A673 (cell line): ENCODE results near the gene APOA5. TPM values are rescaled to one million over a fixed set of nuclear protein-coding genes. Genes with fewer than 3 reads are reported as not detected.

Experiments used
- BruUV-seq: library from RNA; stranded (reverse); fragments of 400-500 nt; replicated peaks from 2 replicates; lab custom pipeline; 2021; lab: Mats Ljungman, UMichigan
- CTCF ChIA-PET: fragments of 300-600 bp; sonication (Branson Sonifier 250); formaldehyde crosslinking; loops from one replicate; lab custom pipeline; 2022; ENCODE audit warnings: antibody characterized with exemption; lab: Charles Lee
- POLR2A ChIA-PET: fragments of 300-600 bp; sonication (Branson Sonifier 250); formaldehyde crosslinking; loops from one replicate; lab custom pipeline; 2022; ENCODE audit warnings: antibody characterized with exemption; ENCODE audit not compliant: low non-redundant PET; lab: Charles Lee
- DNase-seq: peaks from one replicate; pipeline ENCODE4 v3.0.0-alpha.2; 2015; ENCODE audit warnings: low spot score
- H3K27ac ChIP-seq: fragments of 200-600 bp; sonication (generic); 2 replicates; pipeline ENCODE4 v1.5.1; 2016; ENCODE audit warnings: mixed run types, low read depth, mild to moderate bottlenecking, mixed read lengths, antibody characterized with exemption, low read length; ENCODE audit not compliant: poor library complexity, severe bottlenecking
- H3K27me3 ChIP-seq: fragments of 200-600 bp; sonication (generic); replicated peaks from 2 replicates; pipeline ENCODE4 v1.6.1; 2017; ENCODE audit warnings: mixed run types, low read depth, mild to moderate bottlenecking, mixed read lengths, antibody characterized with exemption, low read length; ENCODE audit not compliant: insufficient read depth, poor library complexity
- H3K36me3 ChIP-seq: fragments of 200-600 bp; sonication (generic); 2 replicates; pipeline ENCODE4 v1.6.1; 2016; ENCODE audit warnings: mixed run types, mild to moderate bottlenecking, mixed read lengths, antibody characterized with exemption, low read length; ENCODE audit not compliant: insufficient read depth, poor library complexity, severe bottlenecking
- H3K4me1 ChIP-seq: fragments of 200-600 bp; sonication (generic); 2 replicates; pipeline ENCODE4 v1.6.1; 2017; ENCODE audit warnings: mixed run types, mild to moderate bottlenecking, mixed read lengths, antibody characterized with exemption, low read length; ENCODE audit not compliant: insufficient read depth, poor library complexity, severe bottlenecking
- H3K4me3 ChIP-seq: fragments of 200-600 bp; sonication (generic); 2 replicates; pipeline ENCODE4 v1.5.1; 2016; ENCODE audit warnings: low read depth, mixed run types, mild to moderate bottlenecking, mixed read lengths, low read length; ENCODE audit not compliant: poor library complexity, severe bottlenecking
- H3K9me3 ChIP-seq: fragments of 200-600 bp; sonication (generic); 2 replicates; pipeline ENCODE4 v1.6.1; 2016; ENCODE audit warnings: mixed run types, low read depth, mild to moderate bottlenecking, mixed read lengths, antibody characterized with exemption, low read length; ENCODE audit not compliant: poor library complexity, severe bottlenecking
- EZH2 ChIP-seq: fragments of 200-600 bp; sonication (generic); IDR thresholded peaks from 2 replicates; pipeline ENCODE4 v1.6.1; 2017; ENCODE audit warnings: borderline replicate concordance, low read depth, mild to moderate bottlenecking, mixed read lengths, antibody characterized with exemption, low read length; ENCODE audit not compliant: poor library complexity, severe bottlenecking
- intact Hi-C: fragments of 100-400 bp; cut with micrococcal nuclease; formaldehyde crosslinking; loops from one replicate; pipeline ENCODE4 v1.10.0; 2022; ENCODE audit not compliant: unreplicated experiment
- total RNA-seq: library from RNA; stranded (reverse); gene quantifications from 2 replicates; pipeline ENCODE4 v1.2.3, GENCODE V29; 2021
- TF ChIP-seq, protein P1 (sequence below): fragments of 300-800, 200-600 bp; sonication (generic); conservative IDR thresholded peaks from 2 replicates; pipeline ENCODE4 v1.5.1; 2017; ENCODE audit warnings: low read depth, mild to moderate bottlenecking, antibody characterized with exemption, low read length, moderate library complexity, mixed read lengths

Gene APOA5
- total RNA-seq, 1 experiment from 2014 or later, result not detected

DNA sequence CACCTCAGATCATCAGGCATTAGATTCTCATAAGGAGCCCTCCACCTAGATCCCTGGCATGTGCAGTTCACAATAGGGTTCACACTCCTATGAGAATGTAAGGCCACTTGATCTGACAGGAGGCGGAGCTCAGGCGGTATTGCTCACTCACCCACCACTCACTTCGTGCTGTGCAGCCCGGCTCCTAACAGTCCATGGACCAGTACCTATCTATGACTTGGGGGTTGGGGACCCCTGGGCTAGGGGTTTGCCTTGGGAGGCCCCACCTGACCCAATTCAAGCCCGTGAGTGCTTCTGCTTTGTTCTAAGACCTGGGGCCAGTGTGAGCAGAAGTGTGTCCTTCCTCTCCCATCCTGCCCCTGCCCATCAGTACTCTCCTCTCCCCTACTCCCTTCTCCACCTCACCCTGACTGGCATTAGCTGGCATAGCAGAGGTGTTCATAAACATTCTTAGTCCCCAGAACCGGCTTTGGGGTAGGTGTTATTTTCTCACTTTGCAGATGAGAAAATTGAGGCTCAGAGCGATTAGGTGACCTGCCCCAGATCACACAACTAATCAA lies 40.2 kb upstream of the APOA5 start:
- no peak overlapping the region for H3K4me3 ChIP-seq
- intact Hi-C loops, result no loop called here
- no TSS peak for BruUV-seq
- H3K27me3 ChIP-seq, result no peaks in the 10 kb centered on the region
- CTCF ChIA-PET, result no interaction called here
- no peak overlapping the region for H3K27ac ChIP-seq
- H3K9me3 ChIP-seq, result no peaks in the 10 kb centered on the region
- H3K36me3 ChIP-seq, result no peaks in the 10 kb centered on the region
- DNase-seq, result no peak
- TF ChIP-seq, protein P1, sequence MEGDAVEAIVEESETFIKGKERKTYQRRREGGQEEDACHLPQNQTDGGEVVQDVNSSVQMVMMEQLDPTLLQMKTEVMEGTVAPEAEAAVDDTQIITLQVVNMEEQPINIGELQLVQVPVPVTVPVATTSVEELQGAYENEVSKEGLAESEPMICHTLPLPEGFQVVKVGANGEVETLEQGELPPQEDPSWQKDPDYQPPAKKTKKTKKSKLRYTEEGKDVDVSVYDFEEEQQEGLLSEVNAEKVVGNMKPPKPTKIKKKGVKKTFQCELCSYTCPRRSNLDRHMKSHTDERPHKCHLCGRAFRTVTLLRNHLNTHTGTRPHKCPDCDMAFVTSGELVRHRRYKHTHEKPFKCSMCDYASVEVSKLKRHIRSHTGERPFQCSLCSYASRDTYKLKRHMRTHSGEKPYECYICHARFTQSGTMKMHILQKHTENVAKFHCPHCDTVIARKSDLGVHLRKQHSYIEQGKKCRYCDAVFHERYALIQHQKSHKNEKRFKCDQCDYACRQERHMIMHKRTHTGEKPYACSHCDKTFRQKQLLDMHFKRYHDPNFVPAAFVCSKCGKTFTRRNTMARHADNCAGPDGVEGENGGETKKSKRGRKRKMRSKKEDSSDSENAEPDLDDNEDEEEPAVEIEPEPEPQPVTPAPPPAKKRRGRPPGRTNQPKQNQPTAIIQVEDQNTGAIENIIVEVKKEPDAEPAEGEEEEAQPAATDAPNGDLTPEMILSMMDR, result no peak
- TF ChIP-seq EZH2, result no peak
- POLR2A ChIA-PET, result no interaction called here
- peaks cover 12% of the 10 kb centered on the region for H3K4me1 ChIP-seq

DNA sequence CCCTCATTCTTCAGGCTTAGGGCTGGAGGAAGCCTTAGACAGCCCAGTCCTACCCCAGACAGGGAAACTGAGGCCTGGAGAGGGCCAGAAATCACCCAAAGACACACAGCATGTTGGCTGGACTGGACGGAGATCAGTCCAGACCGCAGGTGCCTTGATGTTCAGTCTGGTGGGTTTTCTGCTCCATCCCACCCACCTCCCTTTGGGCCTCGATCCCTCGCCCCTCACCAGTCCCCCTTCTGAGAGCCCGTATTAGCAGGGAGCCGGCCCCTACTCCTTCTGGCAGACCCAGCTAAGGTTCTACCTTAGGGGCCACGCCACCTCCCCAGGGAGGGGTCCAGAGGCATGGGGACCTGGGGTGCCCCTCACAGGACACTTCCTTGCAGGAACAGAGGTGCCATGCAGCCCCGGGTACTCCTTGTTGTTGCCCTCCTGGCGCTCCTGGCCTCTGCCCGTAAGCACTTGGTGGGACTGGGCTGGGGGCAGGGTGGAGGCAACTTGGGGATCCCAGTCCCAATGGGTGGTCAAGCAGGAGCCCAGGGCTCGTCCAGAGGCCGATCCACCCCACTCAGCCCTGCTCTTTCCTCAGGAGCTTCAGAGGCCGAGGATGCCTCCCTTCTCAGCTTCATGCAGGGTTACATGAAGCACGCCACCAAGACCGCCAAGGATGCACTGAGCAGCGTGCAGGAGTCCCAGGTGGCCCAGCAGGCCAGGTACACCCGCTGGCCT lies 38.7 kb upstream of the APOA5 start:
- no peak for TF ChIP-seq EZH2
- TF ChIP-seq, protein P1, result no peak
- Histone ChIP-seq H3K36me3 (no peaks in the 10 kb centered on the region), H3K9me3 (no peaks in the 10 kb centered on the region), H3K27ac (no peak overlapping the region), H3K27me3 (no peaks in the 10 kb centered on the region), H3K4me3 (no peak overlapping the region), H3K4me1 (peaks cover 9% of the 10 kb centered on the region)
- CTCF ChIA-PET, result no interaction called here
- intact Hi-C loops, result no loop called here
- no TSS peak for BruUV-seq
- POLR2A ChIA-PET, result no interaction called here
- DNase-seq, result no peak

DNA sequence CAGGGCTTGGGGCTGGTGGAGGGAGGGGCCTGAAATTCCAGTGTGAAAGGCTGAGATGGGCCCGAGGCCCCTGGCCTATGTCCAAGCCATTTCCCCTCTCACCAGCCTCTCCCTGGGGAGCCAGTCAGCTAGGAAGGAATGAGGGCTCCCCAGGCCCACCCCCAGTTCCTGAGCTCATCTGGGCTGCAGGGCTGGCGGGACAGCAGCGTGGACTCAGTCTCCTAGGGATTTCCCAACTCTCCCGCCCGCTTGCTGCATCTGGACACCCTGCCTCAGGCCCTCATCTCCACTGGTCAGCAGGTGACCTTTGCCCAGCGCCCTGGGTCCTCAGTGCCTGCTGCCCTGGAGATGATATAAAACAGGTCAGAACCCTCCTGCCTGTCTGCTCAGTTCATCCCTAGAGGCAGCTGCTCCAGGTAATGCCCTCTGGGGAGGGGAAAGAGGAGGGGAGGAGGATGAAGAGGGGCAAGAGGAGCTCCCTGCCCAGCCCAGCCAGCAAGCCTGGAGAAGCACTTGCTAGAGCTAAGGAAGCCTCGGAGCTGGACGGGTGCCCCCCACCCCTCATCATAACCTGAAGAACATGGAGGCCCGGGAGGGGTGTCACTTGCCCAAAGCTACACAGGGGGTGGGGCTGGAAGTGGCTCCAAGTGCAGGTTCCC lies 38.0 kb upstream of the APOA5 start, which contains the start of gene APOC3:
Gene APOC3, plus strand, starts transcription at position 383 of the 659 bp plus-strand sequence. CDS start 676 bp downstream, outside the sequence.
- no peaks in the 10 kb centered on the region for H3K9me3 ChIP-seq
- H3K36me3 ChIP-seq, result no peaks in the 10 kb centered on the region
- POLR2A ChIA-PET, result no interaction called here
- no TSS peak for BruUV-seq
- H3K4me1 ChIP-seq, result peaks cover 6% of the 10 kb centered on the region
- CTCF ChIA-PET, result no interaction called here
- no peak for TF ChIP-seq EZH2
- TF ChIP-seq, protein P1, result no peak
- intact Hi-C loops, result no loop called here
- DNase-seq, result peak; percentile 30
- H3K27me3 ChIP-seq, result no peaks in the 10 kb centered on the region
- no peak within 1 kb of the TSS for H3K27ac ChIP-seq
- no peak within 1 kb of the TSS for H3K4me3 ChIP-seq
